Measurements from ENCODE around the gene COP1. TPM values are rescaled to one million over a fixed set of nuclear protein-coding genes. Genes with fewer than 3 reads are reported as not detected.

COP1 gene
- total RNA-seq, 1 experiment from 2014 or later: 47.0 TPM

GRCh38 chr1:175944591-175944990 lies 262.5 kb downstream of the COP1 start:
- intact Hi-C loops (cut with micrococcal nuclease): no loop called here
- no peak for TF ChIP-seq CTCF (IDR thresholded peaks at IDR 0.05; ENCODE audit: unreplicated experiment)
- H3K4me1 Mint-ChIP-seq (ENCODE audit: insufficient read depth, unreplicated experiment): no peaks in the 10 kb centered on the region
- ChIA-PET POLR2A (no interaction called here), CTCF (interaction anchor here (0.8 kb wide), 1 partner anchor 953 kb away, joined by 3 read pairs; no protein-coding TSS in a partner anchor)
- no TSS peak for BruUV-seq (replicated peaks)
- no peak for DNase-seq (ENCODE audit: unreplicated experiment)
- no peak overlapping the region for H3K27ac Mint-ChIP-seq (ENCODE audit: low read depth, unreplicated experiment)
- no peak overlapping the region for H3K4me3 Mint-ChIP-seq (ENCODE audit: unreplicated experiment)
- no peaks in the 10 kb centered on the region for H3K27me3 Mint-ChIP-seq (ENCODE audit: insufficient read depth, unreplicated experiment)
- peaks cover 79% of the 10 kb centered on the region for H3K36me3 Mint-ChIP-seq (ENCODE audit: insufficient read depth, unreplicated experiment)
- H3K9me3 Mint-ChIP-seq (ENCODE audit: unreplicated experiment): no peaks in the 10 kb centered on the region

- Mint-ChIP-seq H3K27me3 (ENCODE audit: insufficient read depth, unreplicated experiment) (no peaks in the 10 kb centered on the region), H3K36me3 (ENCODE audit: insufficient read depth, unreplicated experiment) (peaks cover 71% of the 10 kb centered on the region), H3K4me1 (ENCODE audit: insufficient read depth, unreplicated experiment) (no peaks in the 10 kb centered on the region), H3K27ac (ENCODE audit: low read depth, unreplicated experiment) (no peak overlapping the region), H3K4me3 (ENCODE audit: unreplicated experiment) (no peak overlapping the region), H3K9me3 (ENCODE audit: unreplicated experiment) (no peaks in the 10 kb centered on the region)
- BruUV-seq (replicated peaks): no TSS peak
- POLR2A ChIA-PET: interaction anchor here (0.5 kb wide), 1 partner anchor 431 kb away, joined by 3 read pairs; no protein-coding TSS in a partner anchor
- intact Hi-C loops (cut with micrococcal nuclease): no loop called here
- TF ChIP-seq CTCF (IDR thresholded peaks at IDR 0.05; ENCODE audit: unreplicated experiment): no peak
- CTCF ChIA-PET: interaction anchor here (0.6 to 1.4 kb wide), 3 partner anchors 13 to 566 kb away, joined by 3 to 4 read pairs (median 3); no protein-coding TSS in a partner anchor
- DNase-seq (ENCODE audit: unreplicated experiment): no peak
Observed at GRCh38 chr1:175941164-175941563, 265.9 kb downstream of the COP1 start.

GRCh38 chr1:175936736-175937135 lies 270.4 kb downstream of the COP1 start:
- peaks cover 46% of the 10 kb centered on the region for H3K36me3 Mint-ChIP-seq (ENCODE audit: insufficient read depth, unreplicated experiment)
- ChIA-PET CTCF (interaction anchor here (1.1 kb wide), 1 partner anchor 960 kb away, joined by 3 read pairs; no protein-coding TSS in a partner anchor), POLR2A (interaction anchor here (0.6 kb wide), 1 partner anchor 383 kb away, joined by 3 read pairs; no protein-coding TSS in a partner anchor)
- intact Hi-C loops (cut with micrococcal nuclease): loop anchor here (10.0 kb wide), 1 partner anchor 138 kb away; no protein-coding TSS in a partner anchor
- no peaks in the 10 kb centered on the region for H3K9me3 Mint-ChIP-seq (ENCODE audit: unreplicated experiment)
- DNase-seq (ENCODE audit: unreplicated experiment): no peak
- H3K27ac Mint-ChIP-seq (ENCODE audit: low read depth, unreplicated experiment): no peak overlapping the region
- H3K27me3 Mint-ChIP-seq (ENCODE audit: insufficient read depth, unreplicated experiment): no peaks in the 10 kb centered on the region
- no peaks in the 10 kb centered on the region for H3K4me1 Mint-ChIP-seq (ENCODE audit: insufficient read depth, unreplicated experiment)
- no TSS peak for BruUV-seq (replicated peaks)
- H3K4me3 Mint-ChIP-seq (ENCODE audit: unreplicated experiment): no peak overlapping the region
- TF ChIP-seq CTCF (IDR thresholded peaks at IDR 0.05; ENCODE audit: unreplicated experiment): no peak

- no peak for DNase-seq (ENCODE audit: unreplicated experiment)
- Mint-ChIP-seq H3K9me3 (ENCODE audit: unreplicated experiment) (no peaks in the 10 kb centered on the region), H3K27me3 (ENCODE audit: insufficient read depth, unreplicated experiment) (no peaks in the 10 kb centered on the region), H3K4me3 (ENCODE audit: unreplicated experiment) (no peak overlapping the region), H3K36me3 (ENCODE audit: insufficient read depth, unreplicated experiment) (peaks cover 35% of the 10 kb centered on the region), H3K4me1 (ENCODE audit: insufficient read depth, unreplicated experiment) (no peaks in the 10 kb centered on the region), H3K27ac (ENCODE audit: low read depth, unreplicated experiment) (no peak overlapping the region)
- POLR2A ChIA-PET: no interaction called here
- intact Hi-C loops (cut with micrococcal nuclease): loop anchor here (10.0 kb wide), 1 partner anchor 139 kb away; no protein-coding TSS in a partner anchor
- no peak for TF ChIP-seq CTCF (IDR thresholded peaks at IDR 0.05; ENCODE audit: unreplicated experiment)
- BruUV-seq (replicated peaks): no TSS peak
- CTCF ChIA-PET: interaction anchor here (0.7 kb wide), 1 partner anchor 42 kb away, joined by 3 read pairs; no protein-coding TSS in a partner anchor
Observed at GRCh38 chr1:175935566-175936115, 271.4 kb downstream of the COP1 start.
